Lung microvascular endothelial cell (primary cell): ENCODE results near the gene LMBR1. TPM values are rescaled to one million over a fixed set of nuclear protein-coding genes. Genes with fewer than 3 reads are reported as not detected.
"Not testable (repeated sequence)": the region's sequence is repeated elsewhere in the genome, so short reads cannot be mapped to it uniquely, and the experiment has no call there.

Source experiments
- DNase-seq, 2 donors: peaks; one replicate each; pipeline versions ENCODE4 v3.0.0 to v3.0.0-alpha.2; 2010; ENCODE audit warnings: low read depth in 2 of 2
- total RNA-seq: library from RNA; depleted of rRNA; stranded (reverse); fragments of >200 nt; gene quantifications from 2 replicates; pipeline ENCODE4 v1.2.1, GENCODE V29; 2014

The LMBR1 gene
- total RNA-seq, 1 donor from 2014 or later = 125 TPM

GRCh38 chr7:156659203-156659602 is 233.8 kb downstream of the LMBR1 start:
- no peak for DNase-seq

DNA sequence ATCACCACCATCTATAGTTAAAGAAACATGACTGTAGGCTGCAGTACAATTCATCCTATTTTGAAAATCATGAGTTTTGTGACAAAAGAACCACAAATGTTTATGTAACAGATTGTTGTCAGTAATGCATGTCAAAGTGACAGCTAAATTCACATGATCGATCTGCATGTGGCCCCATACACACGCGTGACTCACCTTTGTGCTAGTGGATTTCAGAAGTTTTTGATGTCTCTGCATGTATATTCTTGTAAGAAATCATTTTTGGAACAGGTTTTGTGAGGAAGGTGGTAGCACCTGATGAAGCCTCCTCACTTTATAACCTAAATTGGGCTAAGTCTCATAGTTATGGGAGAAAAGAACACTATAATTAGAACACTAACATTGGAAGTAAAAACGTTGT is 235.3 kb downstream of the LMBR1 start:
- no peak for DNase-seq

GRCh38 chr7:156656598-156656997 is 236.4 kb downstream of the LMBR1 start:
- DNase-seq = no peak

- DNase-seq = no peak
Observed at GRCh38 chr7:156655983-156656382, 237.0 kb downstream of the LMBR1 start.

DNA sequence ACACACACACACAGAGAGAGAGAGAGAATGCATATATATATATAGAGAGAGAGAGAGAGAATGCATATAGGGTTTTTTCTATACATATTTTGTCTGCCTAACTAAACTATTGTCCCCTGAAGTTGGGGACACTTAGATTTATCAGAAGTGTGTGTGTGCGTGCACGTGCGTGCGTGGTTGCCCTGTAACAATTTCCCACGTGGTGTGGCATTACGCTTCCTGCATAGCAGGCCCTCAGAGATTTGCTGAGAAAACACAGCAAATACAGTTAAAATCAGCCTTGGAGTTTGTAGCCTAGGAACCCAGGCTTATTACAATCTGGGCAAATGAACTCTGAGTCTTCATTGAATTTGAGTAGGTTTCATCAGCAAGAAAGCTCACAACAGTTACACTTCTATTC is 237.7 kb downstream of the LMBR1 start:
- DNase-seq = no peak

DNA sequence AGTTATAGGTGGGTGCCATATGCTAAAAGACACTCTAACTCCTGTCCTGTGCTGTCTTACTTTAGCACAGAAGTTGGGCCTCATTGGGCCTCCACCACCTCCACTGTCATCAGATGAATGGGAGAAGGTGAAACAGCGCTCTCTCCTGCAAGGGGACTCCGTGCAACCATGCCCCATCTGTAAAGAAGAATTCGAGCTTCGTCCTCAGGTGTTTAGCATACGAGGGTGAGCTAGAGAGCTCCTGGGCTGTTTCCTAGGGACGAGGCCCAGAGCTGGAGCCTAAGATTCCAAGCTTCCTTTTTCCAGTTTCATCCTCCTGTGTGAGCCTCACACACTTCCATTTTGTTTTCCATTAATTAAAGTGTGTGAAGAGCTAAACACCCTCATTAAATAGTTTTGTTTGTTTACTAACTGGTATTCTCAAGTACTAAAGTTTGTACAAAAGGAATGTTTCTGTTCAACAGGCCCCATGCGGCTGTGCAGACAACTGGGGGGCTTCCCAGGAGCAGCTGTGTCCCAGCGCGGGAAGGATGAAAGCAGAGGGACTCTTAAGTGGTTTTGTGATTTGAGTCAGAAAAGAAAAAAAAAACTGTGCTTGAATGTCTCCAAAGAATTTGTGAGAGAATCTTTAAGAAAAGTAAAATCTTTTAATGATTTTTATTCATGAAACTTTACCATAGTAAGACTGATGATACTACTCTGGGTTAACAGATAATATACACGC is 238.3 kb downstream of the LMBR1 start:
- no peak for DNase-seq

DNA sequence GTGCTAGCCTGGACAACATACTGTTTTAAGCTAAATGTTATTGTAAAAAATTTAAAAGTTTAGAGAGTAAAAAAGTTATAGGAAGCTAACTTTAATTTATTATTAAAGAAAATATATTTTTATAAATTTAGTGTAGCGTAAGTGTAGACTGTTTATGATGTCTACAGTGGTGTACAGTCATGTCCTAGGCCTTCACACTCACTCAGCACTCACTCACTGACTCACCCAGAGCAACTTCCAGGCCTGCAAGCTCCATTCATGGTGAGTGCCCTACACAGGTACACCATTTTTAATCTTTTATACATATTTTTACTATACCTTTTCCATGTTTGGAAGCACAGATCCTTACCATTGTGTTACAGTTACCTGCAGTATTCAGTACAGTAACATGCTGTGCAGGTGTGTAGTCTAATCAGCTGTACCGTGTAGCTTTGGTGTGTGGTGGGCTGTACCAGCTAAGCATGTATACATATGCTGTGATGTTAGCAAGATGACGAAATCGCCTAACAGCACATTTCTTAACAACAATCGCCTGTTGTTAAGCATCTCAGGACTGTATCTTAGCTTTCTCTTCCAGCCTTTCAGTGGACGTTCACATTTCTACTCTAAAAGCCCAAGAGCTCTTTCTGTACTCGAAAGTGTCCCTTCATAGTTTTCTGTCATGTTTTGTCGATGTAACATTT is 240.0 kb downstream of the LMBR1 start:
- DNase-seq = no peak

DNA sequence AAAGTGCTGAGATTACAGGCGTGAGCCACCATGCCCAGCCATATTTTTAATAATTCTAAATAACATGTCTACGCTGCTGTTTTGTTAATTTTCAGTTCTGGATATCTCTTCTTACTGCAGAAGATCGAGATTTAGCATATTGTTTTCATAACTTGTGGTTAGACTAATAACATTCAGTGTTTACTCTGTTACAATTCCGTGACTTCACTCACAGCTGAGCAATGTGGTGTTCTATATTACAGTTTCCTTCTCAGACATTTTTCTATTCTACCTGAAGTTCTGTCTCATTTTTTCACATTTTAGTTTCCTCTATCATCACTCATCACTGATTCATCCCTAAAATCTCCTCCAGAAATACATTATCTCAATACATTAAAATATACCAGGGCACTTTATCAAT is 241.5 kb downstream of the LMBR1 start:
- DNase-seq = no peak

DNA sequence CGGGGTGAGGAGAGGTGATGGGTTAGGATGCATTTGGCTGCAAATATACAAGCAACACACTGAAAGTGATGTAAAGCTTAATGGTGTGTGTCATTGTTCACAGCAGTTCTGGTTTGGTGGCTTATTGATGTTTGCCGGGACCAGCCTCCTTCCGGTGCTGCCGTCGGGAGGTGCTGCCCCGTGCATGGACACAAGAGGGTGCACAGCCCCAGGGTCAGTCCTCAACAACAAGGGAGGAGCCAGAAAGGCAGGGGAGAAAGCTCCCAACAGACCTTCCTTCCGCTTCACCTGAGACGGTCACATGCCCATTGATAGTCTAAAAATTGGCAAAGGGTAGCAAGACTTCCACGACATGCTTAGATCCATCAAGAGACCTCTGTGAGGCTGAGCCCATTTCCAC is 242.9 kb downstream of the LMBR1 start:
- peak in 1 of 2 donors; percentile 15 for DNase-seq

DNA sequence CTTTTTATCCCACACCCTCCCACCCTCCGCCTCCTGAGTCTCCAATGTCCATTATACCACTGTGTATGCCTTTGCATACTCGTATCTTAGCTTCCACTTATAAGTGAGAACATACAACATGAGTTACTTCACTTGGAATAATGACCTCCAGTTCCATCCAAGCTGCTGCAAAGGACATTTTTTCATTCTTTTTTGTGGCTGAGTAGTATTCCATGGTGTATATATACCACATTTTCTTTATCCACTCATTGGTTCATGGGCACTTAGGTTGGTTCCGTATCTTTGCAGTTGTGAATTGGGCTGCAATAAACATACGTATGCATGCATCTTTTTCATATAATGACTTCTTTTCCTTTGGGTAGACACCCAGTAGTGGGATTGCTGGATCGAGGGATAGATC is 245.7 kb downstream of the LMBR1 start:
- not testable (repeated sequence) for DNase-seq

GRCh38 chr7:156642306-156643045 is 250.5 kb downstream of the LMBR1 start:
- no peak for DNase-seq

DNA sequence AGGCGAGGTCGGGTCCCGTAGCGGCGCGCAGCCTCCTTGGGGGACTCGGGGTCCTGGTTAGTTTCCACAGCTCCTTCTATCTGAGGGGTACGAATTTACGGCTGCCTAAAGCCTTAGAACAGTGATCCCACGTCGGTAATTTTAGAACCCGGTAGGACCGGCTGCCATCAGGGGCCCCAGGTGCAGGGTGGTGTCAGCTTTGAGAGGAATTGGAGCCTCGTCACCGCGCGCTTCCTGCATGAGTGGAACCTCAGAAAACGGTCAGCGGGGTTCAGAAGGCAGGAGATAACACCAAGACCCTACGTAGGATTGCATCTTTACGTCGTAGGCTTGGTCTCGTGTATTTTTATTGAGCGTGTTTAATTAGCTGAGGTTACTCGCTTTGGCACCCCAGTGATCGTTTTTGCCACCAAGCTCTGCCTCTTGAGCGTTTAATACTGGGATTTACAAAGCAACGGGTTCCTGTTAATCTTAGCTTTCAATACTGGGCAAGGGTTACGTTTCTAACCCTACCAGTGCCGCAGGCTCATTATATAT is 252.0 kb downstream of the LMBR1 start:
- DNase-seq = peak; percentile 35 to 38

- DNase-seq = peak; percentile 91 to 96
Observed at GRCh38 chr7:156640257-156640948, 252.6 kb downstream of the LMBR1 start, which contains the start of gene RNF32. RNF32 (plus strand) TSS chr7:156640774; CDS start chr7:156643878, 3,104 bp downstream.

DNA sequence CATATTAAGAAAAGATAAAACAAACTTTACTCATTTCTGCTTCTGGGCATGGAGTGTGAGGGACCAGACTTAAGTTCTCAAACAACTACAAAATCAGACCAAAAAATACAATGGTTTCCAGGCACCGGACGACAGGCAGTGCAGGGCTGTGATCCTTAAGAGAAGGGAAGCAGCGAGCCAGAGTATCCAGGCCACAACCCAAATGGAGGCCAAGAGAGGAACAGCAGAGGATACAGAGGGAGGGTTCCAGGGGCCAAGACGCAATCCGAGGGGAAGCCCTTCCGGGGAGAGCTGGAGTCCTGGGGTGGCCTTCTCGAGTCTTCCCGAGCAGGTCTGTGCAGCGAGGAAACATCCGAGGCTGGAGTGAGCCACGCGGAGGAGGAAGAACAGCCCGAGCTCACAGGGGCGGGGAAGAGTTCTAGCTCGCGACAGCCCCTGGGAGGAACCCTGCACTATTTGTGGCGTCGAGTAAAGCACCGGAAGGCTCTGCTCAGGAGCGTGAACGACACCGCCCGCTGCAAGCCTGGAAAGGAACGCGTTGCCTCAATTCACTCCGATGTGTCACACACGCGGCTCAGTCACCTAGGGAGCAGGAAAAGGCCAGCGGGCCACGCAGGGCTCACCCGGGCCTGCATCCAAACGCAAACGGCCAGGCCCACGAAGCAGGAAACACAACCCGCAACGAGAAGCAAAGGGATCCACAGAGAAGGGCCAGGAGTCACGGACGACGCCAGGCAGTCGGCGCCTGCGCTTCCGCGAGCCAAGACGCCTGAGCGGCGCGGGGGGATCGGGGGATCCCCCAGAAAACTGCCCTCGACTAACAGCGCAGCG is 253.3 kb downstream of the LMBR1 start:
- DNase-seq = peak; percentile 8 to 17

- DNase-seq = no peak
Observed at GRCh38 chr7:156638443-156639077, 254.4 kb downstream of the LMBR1 start.

DNA sequence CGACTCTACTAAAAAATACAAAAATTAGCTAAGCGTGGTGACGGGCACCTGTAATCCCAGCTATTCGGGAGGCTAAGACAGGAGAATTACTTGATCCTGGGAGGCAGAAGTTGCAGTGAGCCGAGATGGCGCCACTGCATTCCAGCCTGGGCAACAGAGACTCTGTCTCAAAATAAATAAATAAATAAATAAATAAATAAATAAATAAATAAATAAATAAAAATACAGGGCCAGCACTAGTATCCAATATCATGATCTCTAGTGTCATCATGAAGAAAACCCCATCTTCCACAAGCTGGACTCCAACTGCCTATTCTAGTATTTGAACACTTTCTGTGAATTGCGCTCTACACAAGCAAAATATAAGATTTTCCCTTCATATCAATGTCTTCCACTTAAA is 255.9 kb downstream of the LMBR1 start:
- DNase-seq = not testable (repeated sequence)

- DNase-seq = no peak
Observed at GRCh38 chr7:156635529-156636385, 257.2 kb downstream of the LMBR1 start.

- DNase-seq = no peak
Observed at GRCh38 chr7:156634117-156634516, 258.9 kb downstream of the LMBR1 start.

DNA sequence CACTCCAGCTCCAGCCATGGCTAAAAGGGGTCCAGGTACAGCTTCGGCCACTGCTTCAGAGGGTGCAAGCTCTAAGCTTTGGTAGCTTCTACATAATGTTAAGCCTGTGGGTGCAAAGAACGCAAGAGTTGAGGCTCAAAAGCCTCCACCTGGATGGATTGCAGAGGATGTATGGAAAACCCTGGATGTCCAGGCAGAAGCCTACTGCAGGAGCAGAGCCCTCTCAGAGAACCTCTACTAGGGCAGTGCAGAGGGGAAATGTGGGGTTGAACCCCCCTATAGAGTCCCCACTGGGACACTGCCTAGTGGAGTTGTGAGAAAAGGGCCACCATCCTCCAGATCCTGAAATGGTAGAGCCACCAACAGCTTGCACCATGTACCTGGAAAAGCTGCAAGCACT is 263.1 kb downstream of the LMBR1 start:
- DNase-seq = no peak
